Spleen (tissue), 7 donors: ENCODE data around the gene KDM4E.

ENCODE experiments used
- POLR2A ChIP-seq, 3 donors: fragments of 450-650 bp; IDR thresholded peaks; one replicate each; pipeline ENCODE4 v1.5.1; 2017; ENCODE audit warnings: antibody characterized with exemption in 3 of 3, mild to moderate bottlenecking in 1 of 3
- POLR2AphosphoS5 ChIP-seq, 3 donors: sonication (generic); formaldehyde crosslinking; IDR thresholded peaks; one replicate each; pipeline ENCODE4 v1.5.1; 2017; ENCODE audit warnings: antibody characterized with exemption in 3 of 3
- TF ChIP-seq, protein P1 (sequence below), 11 experiments: fragments of 200-600 bp in 7 of 11; fragments of 450-650 bp in 4 of 11; sonication (generic) in 4 of 11; IDR thresholded peaks in 8 of 11; conservative IDR thresholded peaks in 3 of 11; 1 replicate in 7 of 11; 2 replicates in 4 of 11; pipeline versions ENCODE4 v1.4.0 to v1.8.0; 2016 to 2021; ENCODE audit warnings: antibody characterized with exemption in 11 of 11, inconsistent platforms in 4 of 11, mild to moderate bottlenecking in 1 of 11
- donor health status: DM: no; HTN: no; CAD: no; lungs with moderate emphysema.
- donor health status: DM: no; HTN: no; CAD: no.
- donor health status: DM: no; HTN: no; CAD: no.

DNA sequence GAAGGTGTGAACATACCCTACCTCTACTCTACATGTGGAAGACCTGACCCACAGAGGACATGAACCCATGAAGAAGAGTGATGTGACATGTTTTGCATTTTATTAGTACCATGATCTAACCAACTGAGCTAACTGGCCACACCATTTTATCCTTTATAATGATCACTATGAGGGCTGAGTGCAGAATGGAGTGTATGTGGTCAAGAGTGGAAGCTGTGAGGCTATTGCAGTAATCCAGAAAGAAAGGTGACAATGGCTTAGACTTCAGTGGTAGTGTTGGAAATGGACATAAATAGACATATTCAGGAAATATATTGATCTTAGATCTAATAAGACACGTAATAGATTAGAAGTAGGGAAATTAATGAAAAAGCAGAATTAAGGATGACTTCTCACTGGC lies 45.4 kb downstream of the KDM4E start:
- TF ChIP-seq POLR2A (IDR thresholded peaks at IDR 0.05) (no peak), POLR2AphosphoS5 (IDR thresholded peaks at IDR 0.05) (no peak)
- TF ChIP-seq, protein P1, sequence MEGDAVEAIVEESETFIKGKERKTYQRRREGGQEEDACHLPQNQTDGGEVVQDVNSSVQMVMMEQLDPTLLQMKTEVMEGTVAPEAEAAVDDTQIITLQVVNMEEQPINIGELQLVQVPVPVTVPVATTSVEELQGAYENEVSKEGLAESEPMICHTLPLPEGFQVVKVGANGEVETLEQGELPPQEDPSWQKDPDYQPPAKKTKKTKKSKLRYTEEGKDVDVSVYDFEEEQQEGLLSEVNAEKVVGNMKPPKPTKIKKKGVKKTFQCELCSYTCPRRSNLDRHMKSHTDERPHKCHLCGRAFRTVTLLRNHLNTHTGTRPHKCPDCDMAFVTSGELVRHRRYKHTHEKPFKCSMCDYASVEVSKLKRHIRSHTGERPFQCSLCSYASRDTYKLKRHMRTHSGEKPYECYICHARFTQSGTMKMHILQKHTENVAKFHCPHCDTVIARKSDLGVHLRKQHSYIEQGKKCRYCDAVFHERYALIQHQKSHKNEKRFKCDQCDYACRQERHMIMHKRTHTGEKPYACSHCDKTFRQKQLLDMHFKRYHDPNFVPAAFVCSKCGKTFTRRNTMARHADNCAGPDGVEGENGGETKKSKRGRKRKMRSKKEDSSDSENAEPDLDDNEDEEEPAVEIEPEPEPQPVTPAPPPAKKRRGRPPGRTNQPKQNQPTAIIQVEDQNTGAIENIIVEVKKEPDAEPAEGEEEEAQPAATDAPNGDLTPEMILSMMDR (IDR thresholded peaks at IDR 0.05 in 8 of 11, conservative IDR thresholded peaks at IDR 0.05 in 3 of 11), result no peak
